ENCODE measurements around the gene ITGA4.

DNA sequence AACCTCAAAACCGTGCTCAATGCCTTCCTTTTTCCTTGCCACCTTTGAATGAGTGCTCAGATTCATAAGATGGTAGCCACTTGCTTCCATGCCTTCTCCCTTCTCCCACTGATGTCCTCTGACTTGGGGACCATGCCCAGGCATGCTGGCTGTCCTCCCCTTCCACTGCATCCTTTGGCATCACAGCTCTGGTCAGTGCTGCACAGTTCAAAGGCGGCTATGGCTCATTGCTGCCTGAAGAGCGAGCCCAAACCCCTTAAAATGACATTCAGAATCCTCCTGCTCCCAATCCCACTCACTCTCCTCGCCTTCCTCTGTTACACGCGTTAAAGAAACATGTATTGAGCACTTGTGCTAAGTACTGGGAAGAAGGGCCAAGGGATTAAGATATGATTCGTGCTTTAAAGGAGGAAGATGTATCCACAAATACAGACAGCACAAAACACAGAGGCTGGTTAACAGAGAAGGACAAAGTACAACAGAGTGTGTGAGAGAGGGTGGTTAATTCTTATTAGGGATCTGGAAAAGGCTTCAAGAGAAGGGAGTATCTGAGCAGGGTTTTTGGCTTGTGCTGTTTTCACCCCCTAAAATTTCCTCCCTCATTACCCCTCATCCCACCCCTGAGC lies 118.0 kb downstream of the ITGA4 start:
- no peak for TF ChIP-seq EZH2 (IDR thresholded peaks at IDR 0.05; ENCODE audit: borderline replicate concordance, low read length)
- TF ChIP-seq, protein P1, sequence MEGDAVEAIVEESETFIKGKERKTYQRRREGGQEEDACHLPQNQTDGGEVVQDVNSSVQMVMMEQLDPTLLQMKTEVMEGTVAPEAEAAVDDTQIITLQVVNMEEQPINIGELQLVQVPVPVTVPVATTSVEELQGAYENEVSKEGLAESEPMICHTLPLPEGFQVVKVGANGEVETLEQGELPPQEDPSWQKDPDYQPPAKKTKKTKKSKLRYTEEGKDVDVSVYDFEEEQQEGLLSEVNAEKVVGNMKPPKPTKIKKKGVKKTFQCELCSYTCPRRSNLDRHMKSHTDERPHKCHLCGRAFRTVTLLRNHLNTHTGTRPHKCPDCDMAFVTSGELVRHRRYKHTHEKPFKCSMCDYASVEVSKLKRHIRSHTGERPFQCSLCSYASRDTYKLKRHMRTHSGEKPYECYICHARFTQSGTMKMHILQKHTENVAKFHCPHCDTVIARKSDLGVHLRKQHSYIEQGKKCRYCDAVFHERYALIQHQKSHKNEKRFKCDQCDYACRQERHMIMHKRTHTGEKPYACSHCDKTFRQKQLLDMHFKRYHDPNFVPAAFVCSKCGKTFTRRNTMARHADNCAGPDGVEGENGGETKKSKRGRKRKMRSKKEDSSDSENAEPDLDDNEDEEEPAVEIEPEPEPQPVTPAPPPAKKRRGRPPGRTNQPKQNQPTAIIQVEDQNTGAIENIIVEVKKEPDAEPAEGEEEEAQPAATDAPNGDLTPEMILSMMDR (conservative IDR thresholded peaks at IDR 0.05 in 1 of 2, IDR thresholded peaks at IDR 0.05 in 1 of 2; ENCODE audit: extremely low read depth in 1 of 2, insufficient read depth in 1 of 2, low read depth in 1 of 2, low read length in 2 of 2), result no peak
